ENCODE results near the gene ANO10. TPM values are rescaled to one million over a fixed set of nuclear protein-coding genes. Genes with fewer than 3 reads are reported as not detected.
"Not testable (repeated sequence)": the region's sequence is repeated elsewhere in the genome, so short reads cannot be mapped to it uniquely, and the experiment has no call there.

The ANO10 gene
- total RNA-seq, 1 experiment from 2014 or later = 8.5 TPM

DNA sequence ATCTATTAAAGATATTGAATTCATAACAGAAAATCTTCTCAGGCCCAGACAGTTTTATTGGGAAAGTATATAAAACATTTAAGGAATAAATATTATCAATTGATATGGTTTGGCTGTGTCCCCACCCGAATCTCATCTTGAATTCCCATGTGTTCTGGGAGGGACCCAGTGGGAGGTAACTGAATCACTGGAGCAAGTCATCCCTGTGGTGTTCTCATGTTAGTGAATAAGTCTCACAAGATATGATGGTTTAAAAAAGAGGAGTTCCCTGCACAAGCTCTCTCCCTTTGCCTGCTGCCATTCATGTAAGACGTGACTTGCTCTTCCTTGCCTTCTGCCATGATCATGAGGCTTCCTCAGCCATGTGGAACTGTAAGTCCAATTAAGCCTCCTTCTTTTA lies 160.5 kb downstream of the ANO10 start:
- Histone ChIP-seq H3K36me3 (no peaks in the 10 kb centered on the region), H3K4me3 (no peak overlapping the region), H3K27me3 (no peaks in the 10 kb centered on the region), H3K27ac (no peak overlapping the region), H3K9me3 (replicated peaks) (no peaks in the 10 kb centered on the region), H3K4me1 (no peaks in the 10 kb centered on the region)
- no peak for DNase-seq

DNA sequence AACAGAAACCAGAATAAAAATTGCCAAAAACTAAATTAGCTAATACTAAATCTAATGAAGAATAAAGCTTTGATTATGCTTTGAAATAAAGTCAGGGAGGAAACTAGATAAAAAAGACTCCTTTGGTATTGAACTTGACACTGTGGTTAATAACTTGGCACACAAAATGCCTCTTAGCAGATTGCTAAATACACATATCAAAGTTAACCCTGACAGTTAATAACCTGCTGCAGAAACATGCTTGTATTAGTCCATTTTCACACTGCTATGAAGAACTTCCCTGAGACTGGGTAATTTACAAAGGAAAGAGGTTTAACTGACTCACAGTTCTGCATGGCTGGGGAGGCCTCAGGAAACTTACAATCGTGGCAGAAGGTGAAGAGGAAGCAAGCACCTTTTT lies 164.8 kb downstream of the ANO10 start:
- H3K9me3 ChIP-seq (replicated peaks); H3K27me3 ChIP-seq; H3K36me3 ChIP-seq; H3K27ac ChIP-seq; H3K4me1 ChIP-seq; DNase-seq; H3K4me3 ChIP-seq: not testable (repeated sequence)

DNA sequence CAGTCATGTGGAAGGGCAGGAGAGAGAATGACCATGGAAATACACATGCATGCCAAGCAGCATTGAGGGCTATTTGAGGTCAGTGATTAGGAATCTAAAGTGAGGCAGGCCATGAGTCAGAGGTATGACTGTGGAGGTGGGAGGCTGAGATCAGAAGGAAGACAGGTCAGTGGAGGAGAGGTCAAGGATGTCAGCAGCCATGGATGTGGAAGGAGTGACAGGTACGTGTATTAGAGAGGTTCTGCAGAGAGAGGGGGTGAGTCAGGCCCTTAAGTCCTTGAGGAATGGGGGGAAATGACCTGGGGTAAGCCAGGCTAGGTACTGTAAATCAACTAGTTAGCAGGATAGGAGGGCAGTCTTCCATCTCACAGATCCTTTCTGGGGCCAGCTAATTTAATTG lies 166.6 kb downstream of the ANO10 start:
- no peaks in the 10 kb centered on the region for H3K36me3 ChIP-seq
- H3K4me1 ChIP-seq = no peaks in the 10 kb centered on the region
- H3K27me3 ChIP-seq = no peaks in the 10 kb centered on the region
- DNase-seq = no peak
- H3K27ac ChIP-seq = no peak overlapping the region
- no peaks in the 10 kb centered on the region for H3K9me3 ChIP-seq (replicated peaks)
- H3K4me3 ChIP-seq = no peak overlapping the region

DNA sequence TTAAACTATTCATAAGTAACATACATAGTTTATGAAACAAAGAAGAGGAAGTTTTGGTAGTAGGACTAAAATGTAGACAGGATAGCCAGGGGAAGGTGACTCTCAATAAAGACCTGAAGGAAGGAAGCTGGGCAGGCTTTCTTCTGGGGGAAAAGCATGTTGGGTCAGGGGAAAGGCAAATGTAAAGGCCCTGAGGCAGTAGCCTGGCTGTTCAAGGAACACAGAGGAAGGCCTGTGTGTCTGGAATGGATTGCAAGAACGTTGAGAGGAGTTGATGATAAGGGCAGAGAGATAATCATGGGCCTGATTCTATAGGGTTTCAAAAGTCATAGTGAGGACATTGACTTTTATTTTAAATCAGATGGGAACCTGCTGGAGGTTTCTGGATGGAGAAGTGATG lies 167.8 kb downstream of the ANO10 start:
- Histone ChIP-seq H3K9me3 (replicated peaks) (no peaks in the 10 kb centered on the region), H3K4me3 (no peak overlapping the region), H3K27me3 (no peaks in the 10 kb centered on the region), H3K4me1 (no peaks in the 10 kb centered on the region), H3K27ac (no peak overlapping the region), H3K36me3 (no peaks in the 10 kb centered on the region)
- no peak for DNase-seq

DNA sequence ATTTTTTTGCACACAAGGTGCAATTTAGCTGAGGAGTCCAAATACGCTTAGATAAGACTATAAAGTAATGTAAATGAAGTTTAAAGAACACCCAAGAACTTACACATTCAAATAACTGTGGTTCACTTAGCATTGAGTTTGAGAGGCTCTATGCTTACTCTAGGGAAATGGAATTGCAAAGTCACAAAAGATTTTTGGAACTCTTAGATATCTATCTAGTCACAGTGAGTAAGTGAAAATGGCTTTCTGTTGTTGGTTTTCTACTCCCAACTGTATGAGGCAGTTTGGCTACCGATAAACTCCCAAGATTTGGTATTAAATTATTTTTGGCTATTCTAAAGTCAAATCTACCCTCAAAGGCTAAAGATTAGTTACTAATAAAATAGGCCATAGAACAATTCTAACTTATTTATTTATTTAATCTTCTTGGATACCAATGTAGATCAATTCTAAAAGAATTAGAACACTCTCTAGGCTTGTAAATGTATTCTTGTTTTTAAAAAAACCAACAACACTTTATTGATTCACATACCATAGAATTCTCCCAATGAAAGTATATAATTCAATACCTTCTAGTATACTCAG lies 170.0 kb downstream of the ANO10 start:
- Histone ChIP-seq H3K27ac (no peak overlapping the region), H3K4me3 (no peak overlapping the region), H3K4me1 (no peaks in the 10 kb centered on the region), H3K27me3 (no peaks in the 10 kb centered on the region), H3K9me3 (replicated peaks) (no peaks in the 10 kb centered on the region), H3K36me3 (no peaks in the 10 kb centered on the region)
- no peak for DNase-seq

DNA sequence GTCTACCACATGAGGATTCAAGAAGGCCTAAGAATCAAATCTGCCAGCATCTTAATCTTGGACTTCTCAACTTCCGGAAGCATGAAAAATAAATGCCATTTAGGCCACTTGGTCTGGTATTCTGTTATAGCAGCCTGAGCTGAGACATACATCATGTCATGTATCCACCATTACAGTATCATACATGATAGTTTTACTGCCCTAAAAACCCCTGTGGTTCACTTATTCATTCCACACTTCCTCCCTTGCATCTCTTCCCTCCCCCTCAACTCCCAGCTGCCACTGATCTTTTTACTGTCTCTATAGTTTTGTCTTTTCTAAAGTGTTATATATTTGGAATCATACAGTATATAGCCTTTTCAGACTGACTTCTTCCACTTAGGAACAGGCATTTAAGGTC lies 173.7 kb downstream of the ANO10 start:
- H3K4me1 ChIP-seq = no peaks in the 10 kb centered on the region
- H3K36me3 ChIP-seq = no peaks in the 10 kb centered on the region
- no peaks in the 10 kb centered on the region for H3K9me3 ChIP-seq (replicated peaks)
- no peak overlapping the region for H3K27ac ChIP-seq
- DNase-seq = no peak
- H3K4me3 ChIP-seq = no peak overlapping the region
- no peaks in the 10 kb centered on the region for H3K27me3 ChIP-seq

DNA sequence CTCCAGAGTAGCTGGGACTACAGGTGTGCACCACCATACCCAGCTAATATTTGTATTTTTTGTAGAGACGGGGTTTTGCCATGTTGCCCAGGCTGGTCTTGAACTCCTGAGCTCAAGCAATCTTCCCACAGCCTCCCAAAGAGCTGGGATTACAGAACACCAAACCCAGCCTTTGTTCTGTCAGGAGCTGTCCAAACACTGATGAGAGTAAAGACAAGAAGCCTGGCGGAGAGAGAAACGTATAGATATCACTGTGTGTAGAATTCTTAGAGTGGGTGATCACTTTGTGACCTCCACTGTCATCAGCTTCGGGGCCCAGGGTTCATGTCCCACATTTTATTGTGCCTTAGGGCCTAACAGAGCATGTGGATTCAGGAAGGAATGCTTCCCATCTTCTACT lies 176.0 kb downstream of the ANO10 start:
- no peak for DNase-seq
- H3K9me3 ChIP-seq (replicated peaks) = no peaks in the 10 kb centered on the region
- no peaks in the 10 kb centered on the region for H3K27me3 ChIP-seq
- H3K36me3 ChIP-seq = no peaks in the 10 kb centered on the region
- no peaks in the 10 kb centered on the region for H3K4me1 ChIP-seq
- H3K27ac ChIP-seq = no peak overlapping the region
- H3K4me3 ChIP-seq = no peak overlapping the region

DNA sequence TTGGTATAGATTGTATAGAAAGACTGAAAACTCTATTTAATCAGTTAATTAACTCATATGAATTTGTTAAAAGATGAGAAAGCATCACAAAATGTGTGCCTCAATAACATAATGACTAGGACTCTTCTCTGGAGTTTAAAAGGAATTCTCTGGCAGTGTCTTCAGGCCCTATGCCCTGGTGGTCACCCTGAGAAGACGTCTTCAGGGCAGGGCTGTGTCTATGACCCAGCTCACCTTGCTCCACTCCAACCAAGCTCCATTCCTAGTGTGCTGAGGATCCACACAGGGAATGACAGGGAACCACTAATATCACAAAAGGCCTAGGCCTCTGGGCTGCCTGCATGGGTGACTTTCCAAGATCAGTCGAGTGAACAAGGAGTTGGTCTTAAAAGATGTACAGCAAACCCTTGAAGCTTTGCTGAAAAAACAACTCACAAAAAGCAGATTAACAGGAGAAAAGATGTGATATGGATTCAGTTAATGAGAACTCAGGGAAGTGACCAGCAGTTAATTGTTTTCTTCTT lies 178.9 kb downstream of the ANO10 start:
- Histone ChIP-seq H3K4me1 (no peaks in the 10 kb centered on the region), H3K36me3 (no peaks in the 10 kb centered on the region), H3K4me3 (no peak overlapping the region), H3K9me3 (replicated peaks) (no peaks in the 10 kb centered on the region), H3K27ac (no peak overlapping the region), H3K27me3 (no peaks in the 10 kb centered on the region)
- DNase-seq = no peak

DNA sequence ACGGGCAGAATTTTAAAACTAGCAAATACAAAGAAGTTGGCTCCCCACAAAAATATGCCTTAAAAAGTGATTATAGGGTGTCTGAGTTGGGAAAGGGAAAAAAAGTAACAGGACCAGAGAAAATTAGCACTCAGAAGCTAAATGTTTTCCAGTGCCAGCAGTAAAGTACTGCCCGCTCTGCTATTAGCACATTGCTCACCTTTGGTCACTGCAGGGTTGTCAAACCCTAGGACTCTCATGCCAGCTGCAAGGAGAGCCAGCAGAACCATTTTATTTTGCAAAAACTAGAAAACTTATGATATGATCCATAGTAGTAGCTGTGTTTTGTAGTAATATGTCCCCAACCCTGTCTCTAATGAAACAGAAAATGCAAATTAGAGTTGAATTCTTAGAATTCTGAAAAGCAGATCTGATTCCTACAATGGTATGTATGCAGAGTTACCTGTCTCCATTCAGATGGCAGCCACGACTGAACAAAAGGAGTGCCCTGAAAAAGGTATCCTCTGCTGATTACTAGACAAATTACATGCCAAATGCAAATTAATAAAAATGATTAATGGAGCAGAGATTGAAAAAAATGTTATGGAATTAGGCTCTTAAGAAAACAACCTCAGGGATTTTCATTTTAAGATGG lies 185.2 kb downstream of the ANO10 start:
- Histone ChIP-seq H3K27me3 (no peaks in the 10 kb centered on the region), H3K9me3 (replicated peaks) (no peaks in the 10 kb centered on the region), H3K4me1 (no peaks in the 10 kb centered on the region), H3K36me3 (no peaks in the 10 kb centered on the region), H3K27ac (no peak overlapping the region), H3K4me3 (no peak overlapping the region)
- no peak for DNase-seq

DNA sequence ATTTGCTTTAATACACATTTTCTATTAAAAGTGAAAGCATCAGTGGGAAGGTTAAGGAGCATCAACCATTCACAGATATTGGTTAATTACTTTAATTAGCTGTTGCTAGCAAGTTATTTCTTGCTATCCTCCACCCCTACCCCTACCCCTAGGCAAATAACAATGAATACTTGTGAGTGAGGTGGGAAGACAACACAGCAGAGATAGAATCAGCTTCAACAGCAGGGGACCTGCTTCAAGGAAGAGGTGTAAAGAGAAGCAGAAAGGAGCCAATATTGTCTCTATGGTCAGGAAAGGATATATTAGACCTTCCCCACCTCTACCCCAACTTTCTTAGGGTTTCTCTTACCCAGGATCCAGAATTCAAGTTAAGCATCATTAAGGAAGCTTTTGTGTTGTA lies 186.1 kb downstream of the ANO10 start:
- no peak for DNase-seq
- Histone ChIP-seq H3K4me1 (no peaks in the 10 kb centered on the region), H3K27ac (no peak overlapping the region), H3K27me3 (no peaks in the 10 kb centered on the region), H3K4me3 (no peak overlapping the region), H3K9me3 (replicated peaks) (no peaks in the 10 kb centered on the region), H3K36me3 (no peaks in the 10 kb centered on the region)

DNA sequence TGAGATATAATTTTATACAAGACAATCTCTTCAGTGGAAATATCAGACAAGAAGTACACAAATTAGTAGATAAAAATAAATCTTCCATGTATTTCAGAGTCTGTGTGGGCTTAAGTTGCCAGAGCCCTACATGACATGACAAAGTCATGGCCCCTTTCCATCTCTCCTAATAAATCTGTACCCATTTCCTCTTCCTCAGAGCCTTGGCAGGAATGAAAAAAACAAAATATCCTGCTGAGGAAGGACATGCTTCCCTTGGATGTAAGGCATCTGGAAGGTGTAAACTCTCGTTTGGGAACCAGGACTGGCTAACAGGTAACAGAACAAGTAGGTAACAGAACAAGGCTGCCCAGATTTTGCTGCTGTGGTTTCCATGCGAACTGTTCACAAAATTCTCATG lies 187.4 kb downstream of the ANO10 start:
- no peak overlapping the region for H3K4me3 ChIP-seq
- H3K9me3 ChIP-seq (replicated peaks) = no peaks in the 10 kb centered on the region
- no peaks in the 10 kb centered on the region for H3K4me1 ChIP-seq
- no peak for DNase-seq
- no peaks in the 10 kb centered on the region for H3K36me3 ChIP-seq
- no peak overlapping the region for H3K27ac ChIP-seq
- H3K27me3 ChIP-seq = no peaks in the 10 kb centered on the region

DNA sequence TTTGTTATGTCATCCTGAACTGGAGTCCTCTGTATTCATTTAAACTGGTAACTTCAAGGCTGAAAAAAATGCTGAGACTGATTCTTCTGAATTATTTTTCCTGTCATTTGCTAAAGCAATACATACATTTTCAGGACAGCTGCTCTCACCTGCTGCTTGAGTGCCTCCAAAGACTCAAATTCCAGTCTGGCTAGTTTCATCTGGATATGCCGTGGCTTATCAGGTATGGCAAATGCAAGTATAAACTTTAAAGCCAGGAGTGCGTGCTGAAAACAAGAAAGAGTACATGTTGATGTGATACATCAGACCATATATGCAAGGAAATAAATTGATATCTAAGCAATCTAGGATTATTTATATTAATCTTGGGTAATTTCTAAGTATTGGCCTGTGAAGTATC lies 189.3 kb downstream of the ANO10 start:
- Histone ChIP-seq H3K27ac (no peak overlapping the region), H3K27me3 (no peaks in the 10 kb centered on the region), H3K4me1 (no peaks in the 10 kb centered on the region), H3K36me3 (no peaks in the 10 kb centered on the region), H3K4me3 (no peak overlapping the region), H3K9me3 (replicated peaks) (no peaks in the 10 kb centered on the region)
- no peak for DNase-seq

DNA sequence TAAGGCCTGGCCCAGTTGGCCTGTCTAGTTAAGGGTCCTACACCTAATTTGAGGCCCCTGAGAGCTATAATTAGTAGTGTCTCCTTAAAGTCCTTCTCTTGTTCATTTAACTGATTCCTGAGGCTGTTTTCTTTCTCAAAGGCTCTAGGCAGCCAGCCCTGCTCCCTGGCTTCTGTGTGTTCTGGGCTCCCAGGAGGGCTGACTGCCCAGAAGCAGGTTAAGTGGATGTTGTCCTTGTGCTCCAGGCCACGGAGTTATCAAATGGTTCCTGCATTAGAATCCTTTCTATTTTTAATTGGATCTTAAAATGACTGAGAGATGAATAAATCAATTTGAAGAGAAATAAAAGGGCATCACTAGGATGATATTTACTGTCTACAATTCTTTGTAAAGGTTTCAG lies 195.4 kb downstream of the ANO10 start:
- no peak overlapping the region for H3K4me3 ChIP-seq
- H3K36me3 ChIP-seq = no peaks in the 10 kb centered on the region
- H3K9me3 ChIP-seq (replicated peaks) = no peaks in the 10 kb centered on the region
- H3K27me3 ChIP-seq = no peaks in the 10 kb centered on the region
- DNase-seq = no peak
- H3K27ac ChIP-seq = no peak overlapping the region
- no peaks in the 10 kb centered on the region for H3K4me1 ChIP-seq

DNA sequence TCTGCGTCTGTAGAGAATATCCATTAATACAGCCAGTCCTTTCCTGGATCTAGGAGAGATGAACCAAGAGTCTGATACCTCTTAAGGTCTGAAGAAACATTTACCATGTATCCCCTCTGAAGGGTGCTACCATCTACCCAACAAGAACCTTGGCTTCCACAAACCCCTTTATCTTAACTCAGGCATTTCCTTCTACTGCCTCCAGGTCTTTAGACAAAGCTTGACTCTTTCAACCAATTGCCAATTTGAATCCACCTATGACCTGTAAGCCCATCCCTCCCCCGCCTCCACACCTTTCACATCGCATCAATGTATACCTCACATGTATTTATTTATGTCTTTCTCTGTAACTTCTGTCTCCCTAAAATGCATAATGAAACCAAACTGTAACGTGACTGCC lies 196.0 kb downstream of the ANO10 start:
- no peaks in the 10 kb centered on the region for H3K36me3 ChIP-seq
- no peaks in the 10 kb centered on the region for H3K27me3 ChIP-seq
- H3K4me1 ChIP-seq = no peaks in the 10 kb centered on the region
- H3K9me3 ChIP-seq (replicated peaks) = no peaks in the 10 kb centered on the region
- DNase-seq = no peak
- no peak overlapping the region for H3K4me3 ChIP-seq
- H3K27ac ChIP-seq = no peak overlapping the region

DNA sequence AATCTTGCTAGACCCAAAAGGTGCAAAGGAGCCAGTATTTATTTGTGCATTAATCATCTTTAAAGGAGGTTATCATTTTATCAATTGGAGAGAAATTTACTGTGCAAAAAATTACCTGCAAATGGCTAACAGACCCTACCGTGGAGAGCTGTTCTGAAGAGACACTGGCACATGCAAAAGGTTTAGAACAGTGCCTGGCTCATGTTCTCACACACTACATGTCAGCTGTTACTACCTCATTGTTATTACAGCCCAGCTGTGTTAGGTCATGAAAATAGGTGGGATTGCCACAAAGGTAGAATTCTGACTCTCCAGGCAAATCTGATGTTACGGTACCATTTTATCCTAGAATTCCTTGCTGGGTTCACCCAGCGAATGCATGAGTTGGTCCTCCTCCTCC lies 198.2 kb downstream of the ANO10 start:
- H3K27me3 ChIP-seq = no peaks in the 10 kb centered on the region
- no peak overlapping the region for H3K27ac ChIP-seq
- no peaks in the 10 kb centered on the region for H3K36me3 ChIP-seq
- no peaks in the 10 kb centered on the region for H3K9me3 ChIP-seq (replicated peaks)
- no peak overlapping the region for H3K4me3 ChIP-seq
- no peak for DNase-seq
- H3K4me1 ChIP-seq = 0 out of 2 replicates have a peak, but pooled peaks cover 5% of the 10 kb centered on the region

DNA sequence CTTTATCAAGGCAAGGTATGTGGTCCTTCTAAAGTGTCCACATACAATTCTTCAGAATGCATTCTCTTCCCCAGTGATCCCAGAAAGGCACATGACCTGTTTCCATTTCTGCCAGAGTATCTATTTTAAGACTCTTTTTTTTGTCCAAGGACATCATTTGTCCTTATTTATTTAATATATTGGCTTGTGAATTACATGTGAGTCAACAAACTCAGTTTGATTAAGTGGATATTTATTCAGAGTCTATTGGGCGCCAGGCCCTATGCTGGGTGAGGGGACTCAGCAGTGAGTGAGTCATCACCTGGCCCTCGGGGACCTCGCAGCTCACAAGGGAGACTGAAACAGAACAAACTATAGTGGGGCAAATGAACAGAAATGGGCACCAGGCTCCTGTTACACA lies 198.7 kb downstream of the ANO10 start:
- H3K27me3 ChIP-seq = no peaks in the 10 kb centered on the region
- no peaks in the 10 kb centered on the region for H3K9me3 ChIP-seq (replicated peaks)
- H3K4me1 ChIP-seq = 0 out of 2 replicates have a peak, but pooled peaks cover 7% of the 10 kb centered on the region
- DNase-seq = no peak
- no peaks in the 10 kb centered on the region for H3K36me3 ChIP-seq
- no peak overlapping the region for H3K4me3 ChIP-seq
- H3K27ac ChIP-seq = no peak overlapping the region

All from SJCRH30 (cell line).